ENCODE measurements around the gene MAPK11. TPM values are rescaled to one million over a fixed set of nuclear protein-coding genes. Genes with fewer than 3 reads are reported as not detected.
A peak's percentile ranks its signal among the peaks of the same experiment; 100 is the strongest.

MAPK11 gene
- total RNA-seq, 1 experiment from 2014 or later = 19.3 TPM

DNA sequence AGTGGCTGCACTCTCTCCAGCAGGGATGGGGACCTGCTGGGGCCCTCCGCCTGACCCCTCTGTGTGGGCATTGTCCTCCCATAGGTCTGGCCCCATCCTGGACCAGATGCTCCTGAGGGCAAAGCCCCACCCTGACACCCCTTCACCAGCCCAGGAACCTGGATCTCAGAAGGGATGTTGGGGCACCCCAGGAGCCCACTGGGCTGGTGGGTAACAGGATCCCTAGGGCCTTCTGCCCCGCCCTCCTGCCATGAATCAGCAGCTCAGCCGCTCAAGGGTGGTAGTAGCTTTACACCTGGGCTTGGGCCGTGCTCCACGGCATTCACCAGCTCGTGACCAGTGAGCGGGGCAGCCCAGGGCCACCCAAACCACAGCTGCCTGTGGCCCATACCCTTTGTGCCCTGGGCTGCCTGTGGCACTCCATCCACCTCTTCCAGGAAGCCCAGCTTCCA lies 7.7 kb downstream of the MAPK11 start:
- Histone ChIP-seq H3K27me3 (ENCODE audit: insufficient read depth, low read length) (no peaks in the 10 kb centered on the region), H3K79me2 (ENCODE audit: insufficient read depth, low read length) (peaks cover 28% of the 10 kb centered on the region), H4K20me1 (ENCODE audit: insufficient read depth) (no peaks in the 10 kb centered on the region), H3K9ac (ENCODE audit: low read length) (peak overlapping the region; percentile 94), H3K9me2 (ENCODE audit: insufficient read depth) (no peaks in the 10 kb centered on the region), H2AFZ (ENCODE audit: low read depth, low read length, poor library complexity, severe bottlenecking) (no peak overlapping the region), H3K36me3 (ENCODE audit: control insufficient read depth in 1 of 2, insufficient read depth in 2 of 2, low read length in 2 of 2) (peaks cover 0 to 1% of the 10 kb centered on the region in 2 experiments; a peak in 1 of 4 replicates), H3K9me3 (ENCODE audit: control insufficient read depth in 1 of 2, insufficient read depth in 1 of 2, low read depth in 1 of 2, low read length in 2 of 2) (no peaks in the 10 kb centered on the region), H3K27ac (ENCODE audit: low read depth, low read length) (peak overlapping the region; percentile 83), H3K4me2 (ENCODE audit: low read length) (peak overlapping the region; percentile 95), H3K4me3 (replicated peaks in 1 of 2; ENCODE audit: low read depth in 1 of 2, low read length in 2 of 2) (peak overlapping the region; percentile 28 to 90), H3K4me1 (ENCODE audit: control insufficient read depth in 1 of 2, insufficient read depth in 2 of 2, low read length in 2 of 2) (peaks cover 19 to 32% of the 10 kb centered on the region in 2 experiments)
- BruUV-seq (replicated peaks) = no TSS peak
- ChIA-PET RAD21 (ENCODE audit: low non-redundant PET in 1 of 2, low total read pairs in 2 of 2, uncharacterized antibody in 2 of 2, unreplicated experiment in 2 of 2) (interaction anchor here in 1 of 2 experiments (1.5 kb wide), 1 partner anchor 80 kb away, joined by 4 read pairs; no protein-coding TSS in a partner anchor), CTCF (interaction anchor here (0.8 to 1.4 kb wide), 2 partner anchors 11 to 80 kb away, joined by 4 to 7 read pairs; partner anchors contain the start of gene HDAC10), POLR2A (interaction anchor here (0.6 to 1.2 kb wide), 2 partner anchors 9 to 10 kb away, joined by 4 read pairs; no protein-coding TSS in a partner anchor)
- intact Hi-C loops (cut with micrococcal nuclease) = no loop called here
- TF ChIP-seq EZH2phosphoT487 (IDR thresholded peaks at IDR 0.05; ENCODE audit: borderline replicate concordance) (no peak), SIN3A (IDR thresholded peaks at IDR 0.05; ENCODE audit: low read depth) (no peak), SRF (IDR thresholded peaks at IDR 0.05; ENCODE audit: low read depth) (no peak), RAD21 (IDR thresholded peaks at IDR 0.05; ENCODE audit: low read depth) (no peak), CBX3 (IDR thresholded peaks at IDR 0.05; ENCODE audit: low read depth) (no peak), SP1 (IDR thresholded peaks at IDR 0.05; ENCODE audit: low read depth) (no peak), CEBPB (IDR thresholded peaks at IDR 0.05; ENCODE audit: low read depth) (no peak), EZH2 (IDR thresholded peaks at IDR 0.05) (no peak), YY1 (IDR thresholded peaks at IDR 0.05; ENCODE audit: extremely low read depth, insufficient replicate concordance, low read depth, low read length) (no peak), POLR2AphosphoS5 (IDR thresholded peaks at IDR 0.05; ENCODE audit: low read depth, low read length) (peak; percentile 48; the same call in 1 of the 2 replicates), JUND (IDR thresholded peaks at IDR 0.05) (no peak), ELF1 (IDR thresholded peaks at IDR 0.05; ENCODE audit: borderline replicate concordance, low read depth) (no peak), FOSL1 (IDR thresholded peaks at IDR 0.05; ENCODE audit: low read depth) (no peak), ZFX (IDR thresholded peaks at IDR 0.05) (0 out of 2 replicates have a peak, but pooled peaks have one; percentile 31), TCF7L2 (IDR thresholded peaks at IDR 0.05; ENCODE audit: borderline replicate concordance, extremely low read depth, insufficient read depth, insufficient read length) (no peak), ZNF274 (IDR thresholded peaks at IDR 0.05; ENCODE audit: low read depth, low read length) (no peak)
- TF ChIP-seq, protein P1, sequence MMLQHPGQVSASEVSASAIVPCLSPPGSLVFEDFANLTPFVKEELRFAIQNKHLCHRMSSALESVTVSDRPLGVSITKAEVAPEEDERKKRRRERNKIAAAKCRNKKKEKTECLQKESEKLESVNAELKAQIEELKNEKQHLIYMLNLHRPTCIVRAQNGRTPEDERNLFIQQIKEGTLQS (IDR thresholded peaks at IDR 0.05) = no peak
- DNase-seq (ENCODE audit: low read depth, low spot score) (no peak), ATAC-seq (peak; percentile 60)
